Measurements from ENCODE around the gene TRMT1.

GRCh38 chr19:13074378-13074777, 42.2 kb downstream of the TRMT1 start:
- TF ChIP-seq POLR2A (IDR thresholded peaks at IDR 0.05) (no peak), CTCF (IDR thresholded peaks at IDR 0.05) (no peak)

All from uterus (tissue), 2 donors.